ENCODE measurements around the gene LRRC74B. TPM values are rescaled to one million over a fixed set of nuclear protein-coding genes. Genes with fewer than 3 reads are reported as not detected.

LRRC74B gene
- total and polyA plus RNA-seq, 4 donors = 0.97 to 9.0 (median 2.3) TPM

GRCh38 chr22:21012446-21013407, 33.0 kb upstream of the LRRC74B start:
- no peak overlapping the region for H3K27ac ChIP-seq (ENCODE audit: low read depth in 1 of 2, low read length in 1 of 2)
- H3K9me3 ChIP-seq (ENCODE audit: control insufficient read depth in 4 of 4, insufficient read depth in 3 of 4, low read length in 3 of 4) = no peaks in the 10 kb centered on the region
- no peak overlapping the region for H3K9ac ChIP-seq (ENCODE audit: insufficient read depth in 1 of 2, low read length in 2 of 2)
- H3K27me3 ChIP-seq (ENCODE audit: control insufficient read depth in 3 of 3, insufficient read depth in 3 of 3, low read length in 2 of 3) = no peaks in the 10 kb centered on the region
- no peak overlapping the region for H3K4me3 ChIP-seq
- peaks cover 0 to under 1% (median 0%) of the 10 kb centered on the region in 4 donors for H3K36me3 ChIP-seq (ENCODE audit: control insufficient read depth in 4 of 4, insufficient read depth in 4 of 4, low read length in 4 of 4)
- 83 to 88% methylated on average over 14 of the region's 14 CpGs for WGBS, 2 donors
- peaks cover 2 to 36% (median 10%) of the 10 kb centered on the region in 5 donors for H3K4me1 ChIP-seq (ENCODE audit: control insufficient read depth in 5 of 5, insufficient read depth in 5 of 5, low read length in 5 of 5)
- TF ChIP-seq, protein P1, sequence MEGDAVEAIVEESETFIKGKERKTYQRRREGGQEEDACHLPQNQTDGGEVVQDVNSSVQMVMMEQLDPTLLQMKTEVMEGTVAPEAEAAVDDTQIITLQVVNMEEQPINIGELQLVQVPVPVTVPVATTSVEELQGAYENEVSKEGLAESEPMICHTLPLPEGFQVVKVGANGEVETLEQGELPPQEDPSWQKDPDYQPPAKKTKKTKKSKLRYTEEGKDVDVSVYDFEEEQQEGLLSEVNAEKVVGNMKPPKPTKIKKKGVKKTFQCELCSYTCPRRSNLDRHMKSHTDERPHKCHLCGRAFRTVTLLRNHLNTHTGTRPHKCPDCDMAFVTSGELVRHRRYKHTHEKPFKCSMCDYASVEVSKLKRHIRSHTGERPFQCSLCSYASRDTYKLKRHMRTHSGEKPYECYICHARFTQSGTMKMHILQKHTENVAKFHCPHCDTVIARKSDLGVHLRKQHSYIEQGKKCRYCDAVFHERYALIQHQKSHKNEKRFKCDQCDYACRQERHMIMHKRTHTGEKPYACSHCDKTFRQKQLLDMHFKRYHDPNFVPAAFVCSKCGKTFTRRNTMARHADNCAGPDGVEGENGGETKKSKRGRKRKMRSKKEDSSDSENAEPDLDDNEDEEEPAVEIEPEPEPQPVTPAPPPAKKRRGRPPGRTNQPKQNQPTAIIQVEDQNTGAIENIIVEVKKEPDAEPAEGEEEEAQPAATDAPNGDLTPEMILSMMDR (IDR thresholded peaks at IDR 0.05; ENCODE audit: control extremely low read depth, extremely low read depth) = no peak
- DNase-seq (no peak), ATAC-seq (ENCODE audit: insufficient read depth, low FRiP score) (no peak)

DNA sequence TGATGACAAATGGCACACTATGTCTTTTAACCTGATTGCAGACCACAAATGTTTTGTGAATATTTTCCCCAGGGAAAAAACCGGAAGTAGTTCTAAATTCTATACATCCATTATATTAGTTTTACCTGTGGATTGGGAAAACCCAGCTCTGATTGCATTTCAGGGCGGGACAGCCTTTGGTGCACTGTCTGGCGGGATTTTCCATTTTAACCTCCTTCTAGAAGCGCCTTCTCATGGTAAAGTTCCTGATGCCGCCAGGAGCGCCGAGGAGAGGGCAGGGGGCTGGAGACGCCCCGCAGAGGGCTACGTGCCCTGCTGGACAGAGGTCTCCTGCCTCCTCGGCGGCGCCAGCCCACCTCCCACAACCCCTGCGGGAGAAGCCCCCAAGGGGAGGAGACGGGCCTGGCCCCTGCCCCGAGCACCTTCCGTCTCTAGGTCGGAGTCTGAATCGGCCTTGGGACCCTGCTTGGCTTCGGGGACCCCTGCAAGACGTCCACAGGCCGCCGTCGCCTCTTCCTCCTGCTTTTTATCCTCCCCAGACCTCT, 32.0 kb upstream of the LRRC74B start:
- Histone ChIP-seq H3K36me3 (ENCODE audit: control insufficient read depth in 4 of 4, insufficient read depth in 4 of 4, low read length in 4 of 4) (no peaks in the 10 kb centered on the region), H3K27me3 (ENCODE audit: control insufficient read depth in 3 of 3, insufficient read depth in 3 of 3, low read length in 2 of 3) (no peaks in the 10 kb centered on the region), H3K9me3 (ENCODE audit: control insufficient read depth in 4 of 4, insufficient read depth in 3 of 4, low read length in 3 of 4) (no peaks in the 10 kb centered on the region), H3K4me1 (ENCODE audit: control insufficient read depth in 5 of 5, insufficient read depth in 5 of 5, low read length in 5 of 5) (peaks cover 2 to 36% (median 10%) of the 10 kb centered on the region in 5 donors), H3K27ac (ENCODE audit: low read depth in 1 of 2, low read length in 1 of 2) (peak overlapping the region in 1 of 2 donors; percentile 81), H3K9ac (ENCODE audit: insufficient read depth in 1 of 2, low read length in 2 of 2) (peak overlapping the region; percentile 6 to 13), H3K4me3 (peak overlapping the region; percentile 37)
- DNase-seq (no peak), ATAC-seq (ENCODE audit: insufficient read depth, low FRiP score) (no peak)
- TF ChIP-seq, protein P1 (IDR thresholded peaks at IDR 0.05; ENCODE audit: control extremely low read depth, extremely low read depth) = no peak
- WGBS, 2 donors = 14 to 15% methylated on average over 24 of the region's 24 CpGs

DNA sequence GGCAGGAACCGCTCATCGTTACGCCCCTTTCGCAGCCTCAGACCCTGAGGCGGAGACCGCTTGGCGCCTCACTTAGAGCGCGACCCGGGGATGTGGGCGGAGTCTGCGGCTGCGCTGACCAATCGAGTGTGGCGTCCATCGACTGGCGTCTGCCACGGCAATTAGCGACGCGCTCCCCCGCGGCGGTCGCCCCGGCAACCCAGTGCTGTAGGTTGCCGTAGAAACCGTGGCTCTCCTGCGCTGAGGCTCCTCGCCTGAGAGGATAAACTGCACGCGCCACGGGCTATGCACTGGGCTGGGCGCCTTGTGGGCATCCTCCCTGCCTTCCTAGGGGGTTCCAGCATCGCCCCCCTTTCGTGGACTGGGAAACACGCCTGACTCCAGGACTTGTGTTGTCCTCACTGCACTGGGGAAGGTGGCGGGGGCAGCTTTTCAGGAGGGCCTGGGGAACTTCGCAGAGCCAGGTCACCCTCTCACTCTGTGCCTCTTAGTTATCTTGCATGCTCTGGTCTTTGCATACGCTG, 31.5 kb upstream of the LRRC74B start:
- H3K27me3 ChIP-seq (ENCODE audit: control insufficient read depth in 3 of 3, insufficient read depth in 3 of 3, low read length in 2 of 3) = no peaks in the 10 kb centered on the region
- TF ChIP-seq, protein P1 (IDR thresholded peaks at IDR 0.05; ENCODE audit: control extremely low read depth, extremely low read depth) = no peak
- H3K4me3 ChIP-seq = peak overlapping the region; percentile 37
- peaks cover 2 to 36% (median 10%) of the 10 kb centered on the region in 5 donors for H3K4me1 ChIP-seq (ENCODE audit: control insufficient read depth in 5 of 5, insufficient read depth in 5 of 5, low read length in 5 of 5)
- H3K9ac ChIP-seq (ENCODE audit: insufficient read depth in 1 of 2, low read length in 2 of 2) = peak overlapping the region in 1 of 2 donors; percentile 6
- 1 to 2% methylated on average over 40 of the region's 40 CpGs for WGBS, 2 donors
- no peaks in the 10 kb centered on the region for H3K36me3 ChIP-seq (ENCODE audit: control insufficient read depth in 4 of 4, insufficient read depth in 4 of 4, low read length in 4 of 4)
- ATAC-seq (ENCODE audit: insufficient read depth, low FRiP score) = peak; percentile 76
- no peaks in the 10 kb centered on the region for H3K9me3 ChIP-seq (ENCODE audit: control insufficient read depth in 4 of 4, insufficient read depth in 3 of 4, low read length in 3 of 4)
- peak; percentile 96 to 98 (median 97) for DNase-seq
- H3K27ac ChIP-seq (ENCODE audit: low read depth in 1 of 2, low read length in 1 of 2) = peak overlapping the region in 1 of 2 donors; percentile 81
